Cardiac muscle cell (in vitro differentiated cells and primary cell): ENCODE measurements around the gene RNF13. TPM values are rescaled to one million over a fixed set of nuclear protein-coding genes. Genes with fewer than 3 reads are reported as not detected.
"Not testable (repeated sequence)": the region's sequence is repeated elsewhere in the genome, so short reads cannot be mapped to it uniquely, and the experiment has no call there.

Experiments
- DNase-seq, 2 donors: peaks; one replicate each; pipeline versions ENCODE4 v3.0.0 to v3.0.0-alpha.2; 2010 to 2017; ENCODE audit warnings: low read depth in 1 of 2, low spot score in 1 of 2
- H3K27ac ChIP-seq: fragments of 200-600 bp; sonication (generic); 2 replicates; pipeline ENCODE4 v1.5.1; 2016
- H3K27me3 ChIP-seq: fragments of 200-600 bp; sonication (generic); 2 replicates; pipeline ENCODE4 v1.6.0; 2016; ENCODE audit warnings: control low read depth
- H3K36me3 ChIP-seq: fragments of 200-600 bp; sonication (generic); 2 replicates; pipeline ENCODE4 v1.5.1; 2016; ENCODE audit warnings: control low read depth
- H3K4me1 ChIP-seq: fragments of 200-600 bp; sonication (generic); 2 replicates; pipeline ENCODE4 v1.8.1; 2017; ENCODE audit warnings: low read depth, mild to moderate bottlenecking, mixed run types
- H3K4me3 ChIP-seq: fragments of 200-600 bp; sonication (generic); 2 replicates; pipeline ENCODE4 v1.5.1; 2016; ENCODE audit warnings: mild to moderate bottlenecking
- H3K9me3 ChIP-seq: fragments of 200-600 bp; sonication (generic); 2 replicates; pipeline ENCODE4 v1.5.1; 2017; ENCODE audit warnings: low read depth, mild to moderate bottlenecking, control low read depth
- polyA plus RNA-seq: library from polyadenylated mRNA; unstranded; fragments of >200 nt; fragmentation: Nextera tagmentation; extraction: Ambion mirVana; gene quantifications from 2 replicates; pipeline ENCODE4 v1.2.1, GENCODE V29; 2016
- total RNA-seq: library from RNA; depleted of rRNA; stranded (reverse); fragments of >200 nt; gene quantifications from 2 replicates; pipeline ENCODE4 v1.2.3, GENCODE V29; 2016
- TF ChIP-seq, protein P1 (sequence below): IDR thresholded peaks from 2 replicates; pipeline ENCODE4 v1.5.1; 2012; ENCODE audit warnings: low read depth, mild to moderate bottlenecking, low read length

RNF13 gene
- total and polyA plus RNA-seq, 2 experiments from 2014 or later: 15.9 to 44.7 TPM

DNA sequence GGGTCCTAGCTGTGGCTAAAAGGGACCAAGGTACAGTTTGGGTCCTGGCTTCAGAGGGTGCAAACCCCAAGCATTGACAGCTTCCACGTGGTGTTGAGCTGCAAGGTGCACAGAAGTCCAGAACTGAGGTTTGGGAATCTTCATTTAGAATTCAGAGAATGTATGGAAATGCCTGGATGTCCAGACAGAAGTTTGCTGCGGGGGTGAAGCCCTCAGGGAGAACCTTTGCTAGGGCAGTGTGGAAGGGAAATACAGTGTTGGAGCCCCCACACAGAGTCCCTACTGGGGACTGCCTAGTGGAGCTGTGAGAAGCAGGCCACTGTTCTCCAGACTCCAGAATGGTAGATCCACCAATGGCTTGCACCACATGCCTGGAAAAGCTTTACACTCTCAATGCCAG is 17.9 kb downstream of the RNF13 start:
- no peak for DNase-seq
- Histone ChIP-seq H3K4me3 (no peak overlapping the region), H3K27me3 (no peaks in the 10 kb centered on the region), H3K9me3 (peaks cover 3% of the 10 kb centered on the region), H3K36me3 (no peaks in the 10 kb centered on the region), H3K4me1 (no peaks in the 10 kb centered on the region), H3K27ac (no peak overlapping the region)
- TF ChIP-seq, protein P1, sequence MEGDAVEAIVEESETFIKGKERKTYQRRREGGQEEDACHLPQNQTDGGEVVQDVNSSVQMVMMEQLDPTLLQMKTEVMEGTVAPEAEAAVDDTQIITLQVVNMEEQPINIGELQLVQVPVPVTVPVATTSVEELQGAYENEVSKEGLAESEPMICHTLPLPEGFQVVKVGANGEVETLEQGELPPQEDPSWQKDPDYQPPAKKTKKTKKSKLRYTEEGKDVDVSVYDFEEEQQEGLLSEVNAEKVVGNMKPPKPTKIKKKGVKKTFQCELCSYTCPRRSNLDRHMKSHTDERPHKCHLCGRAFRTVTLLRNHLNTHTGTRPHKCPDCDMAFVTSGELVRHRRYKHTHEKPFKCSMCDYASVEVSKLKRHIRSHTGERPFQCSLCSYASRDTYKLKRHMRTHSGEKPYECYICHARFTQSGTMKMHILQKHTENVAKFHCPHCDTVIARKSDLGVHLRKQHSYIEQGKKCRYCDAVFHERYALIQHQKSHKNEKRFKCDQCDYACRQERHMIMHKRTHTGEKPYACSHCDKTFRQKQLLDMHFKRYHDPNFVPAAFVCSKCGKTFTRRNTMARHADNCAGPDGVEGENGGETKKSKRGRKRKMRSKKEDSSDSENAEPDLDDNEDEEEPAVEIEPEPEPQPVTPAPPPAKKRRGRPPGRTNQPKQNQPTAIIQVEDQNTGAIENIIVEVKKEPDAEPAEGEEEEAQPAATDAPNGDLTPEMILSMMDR: no peak

DNA sequence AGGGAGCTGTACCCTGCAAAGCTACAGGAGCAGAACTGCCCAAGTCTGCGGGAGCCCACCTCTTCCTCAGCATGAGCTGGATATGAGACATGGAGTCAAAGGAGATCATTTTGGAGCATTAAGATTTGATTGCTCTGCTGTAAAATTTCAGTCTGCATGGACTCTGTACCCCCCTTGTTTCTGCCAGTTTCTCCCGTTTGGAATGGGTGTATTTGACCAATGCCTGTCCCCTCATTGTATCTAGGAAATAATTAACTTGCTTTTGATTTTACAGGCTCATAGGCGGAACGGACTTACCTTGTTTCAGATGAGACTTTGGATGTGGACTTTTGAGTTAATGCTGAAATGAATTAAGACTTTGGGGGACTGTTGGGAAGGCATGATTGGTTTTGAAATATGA is 18.3 kb downstream of the RNF13 start:
- no peak overlapping the region for H3K27ac ChIP-seq

DNA sequence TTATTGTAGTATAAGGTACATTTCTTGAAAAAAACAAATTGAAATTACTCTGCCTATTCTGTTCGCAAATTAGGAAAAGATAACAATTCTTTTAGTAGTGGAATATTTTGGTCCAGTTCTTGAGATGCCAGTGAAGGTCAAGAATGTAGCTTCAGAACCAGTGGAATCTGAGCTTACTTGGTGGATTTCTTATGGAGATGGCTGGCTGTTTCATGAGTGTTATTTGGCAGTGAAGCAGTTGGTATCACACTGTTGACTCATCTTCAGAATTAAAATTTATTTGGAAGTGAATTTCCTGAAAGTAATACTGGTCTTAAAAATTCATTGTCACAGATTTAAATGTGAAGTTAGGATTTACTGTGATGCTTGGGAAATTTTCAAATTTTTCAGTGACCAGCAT is 19.1 kb downstream of the RNF13 start:
- no peaks in the 10 kb centered on the region for H3K4me1 ChIP-seq
- H3K4me3 ChIP-seq: no peak overlapping the region
- no peaks in the 10 kb centered on the region for H3K36me3 ChIP-seq
- TF ChIP-seq, protein P1: no peak
- no peak for DNase-seq
- no peak overlapping the region for H3K27ac ChIP-seq
- H3K27me3 ChIP-seq: no peaks in the 10 kb centered on the region
- H3K9me3 ChIP-seq: peaks cover 3% of the 10 kb centered on the region

More for the DNA sequence above, 18.3 kb downstream of the RNF13 start:
- peaks cover 3% of the 10 kb centered on the region for H3K9me3 ChIP-seq
- no peak overlapping the region for H3K4me3 ChIP-seq
- no peak for DNase-seq
- TF ChIP-seq, protein P1: no peak
- H3K27me3 ChIP-seq: no peaks in the 10 kb centered on the region
- no peaks in the 10 kb centered on the region for H3K4me1 ChIP-seq
- H3K36me3 ChIP-seq: no peaks in the 10 kb centered on the region

DNA sequence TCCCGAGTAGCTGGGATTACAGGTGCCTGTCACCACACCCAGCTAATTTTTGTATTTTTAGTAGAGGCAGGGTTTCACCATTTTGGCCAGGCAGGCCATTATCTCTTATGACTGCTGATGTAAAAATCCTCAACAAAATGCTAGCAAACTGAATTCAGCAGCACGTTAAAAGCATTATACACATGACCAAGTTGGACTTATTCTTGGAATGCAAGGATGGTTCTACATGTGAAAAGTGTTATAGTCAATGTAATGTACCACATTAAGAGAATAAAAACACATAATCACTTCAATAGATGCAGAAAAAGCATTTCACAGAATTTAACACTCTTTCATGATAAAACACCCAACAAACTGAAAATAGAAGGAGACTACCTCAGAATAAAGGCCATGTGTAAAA is 20.2 kb downstream of the RNF13 start:
- Histone ChIP-seq H3K27me3 (no peaks in the 10 kb centered on the region), H3K27ac (no peak overlapping the region), H3K4me3 (no peak overlapping the region), H3K4me1 (no peaks in the 10 kb centered on the region), H3K36me3 (no peaks in the 10 kb centered on the region), H3K9me3 (peaks cover 3% of the 10 kb centered on the region)
- no peak for DNase-seq
- TF ChIP-seq, protein P1: no peak

DNA sequence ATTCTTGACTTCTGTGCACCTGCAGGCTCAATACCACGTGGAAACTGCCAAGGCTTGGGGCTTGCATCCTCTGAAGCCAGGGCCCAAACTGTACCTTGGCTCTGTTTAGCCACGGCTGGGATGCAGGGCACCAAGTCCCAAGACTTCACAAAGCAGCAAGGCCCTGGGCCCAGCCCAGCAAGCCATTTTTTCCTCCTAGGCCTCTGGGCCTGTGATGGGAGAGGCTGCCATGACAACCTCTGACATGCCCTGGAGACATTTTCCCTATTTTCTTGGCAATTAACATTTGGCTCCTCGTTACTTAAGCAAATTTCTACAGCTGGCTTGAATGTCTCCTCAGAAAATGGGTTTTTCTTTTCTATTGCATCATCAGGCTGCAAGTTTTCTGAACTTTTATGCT is 25.5 kb downstream of the RNF13 start:
- not testable (repeated sequence) for H3K27ac ChIP-seq, H3K4me3 ChIP-seq, H3K27me3 ChIP-seq, H3K36me3 ChIP-seq, H3K9me3 ChIP-seq, DNase-seq, H3K4me1 ChIP-seq

DNA sequence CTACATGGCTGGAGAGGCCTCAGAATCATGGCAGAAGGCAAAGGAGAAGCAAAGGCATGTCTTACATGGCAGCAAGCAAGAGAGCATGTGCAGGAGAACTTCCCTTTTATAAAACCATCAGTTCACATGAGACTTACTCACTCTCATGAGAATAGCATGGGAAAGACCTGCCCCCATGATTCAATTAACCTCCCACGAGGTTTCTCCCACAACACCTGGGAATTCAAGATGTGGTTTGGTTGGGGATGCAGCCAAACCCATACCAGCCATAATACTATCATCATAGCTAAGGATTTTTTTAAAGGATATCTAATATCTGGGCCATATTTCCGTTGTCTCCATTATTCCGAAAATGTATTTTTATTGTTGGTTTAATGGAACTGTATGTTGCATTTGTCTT is 26.5 kb downstream of the RNF13 start:
- H3K4me3 ChIP-seq, H3K27ac ChIP-seq, DNase-seq, H3K4me1 ChIP-seq, H3K9me3 ChIP-seq, H3K27me3 ChIP-seq, H3K36me3 ChIP-seq: not testable (repeated sequence)

DNA sequence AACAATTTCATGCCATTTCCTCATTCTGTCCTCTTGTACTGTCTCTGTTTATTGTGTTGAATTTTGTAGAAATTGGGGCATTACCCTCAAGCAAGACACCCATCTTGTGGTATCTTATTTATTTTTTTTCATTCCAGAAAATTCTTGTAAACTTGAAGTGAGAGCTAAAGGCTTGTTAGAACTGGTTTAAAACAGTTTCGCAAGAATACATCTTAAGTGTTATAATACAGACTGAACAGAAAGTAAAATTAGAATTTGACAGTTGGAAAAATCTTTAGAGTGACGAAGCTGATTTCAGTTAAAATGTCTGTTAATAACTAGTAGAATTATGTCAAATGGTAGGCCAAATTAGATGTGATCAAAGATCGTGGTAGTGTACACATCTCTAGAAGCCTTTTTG is 26.9 kb downstream of the RNF13 start:
- Histone ChIP-seq H3K4me1 (no peaks in the 10 kb centered on the region), H3K9me3 (no peaks in the 10 kb centered on the region), H3K36me3 (no peaks in the 10 kb centered on the region), H3K27ac (no peak overlapping the region), H3K27me3 (no peaks in the 10 kb centered on the region), H3K4me3 (no peak overlapping the region)
- DNase-seq: no peak
- TF ChIP-seq, protein P1: no peak
